HK-2 (cell line): Measurements from ENCODE around the gene GABRA4.
A peak's percentile ranks its signal among the peaks of the same experiment; 100 is the strongest.

Experiments
- DNase-seq: peaks from one replicate; pipeline ENCODE4 v3.0.0-alpha.2; 2018; ENCODE audit not compliant: unreplicated experiment

Gene GABRA4

GRCh38 chr4:46931981-46932380 lies 61.4 kb downstream of the GABRA4 start:
- peak; percentile 1 for DNase-seq

- no peak for DNase-seq
Measured at GRCh38 chr4:46930891-46931290, 62.5 kb downstream of the GABRA4 start.

GRCh38 chr4:46927201-46927600 lies 66.2 kb downstream of the GABRA4 start:
- DNase-seq: no peak

GRCh38 chr4:46924789-46925529 lies 68.4 kb downstream of the GABRA4 start:
- DNase-seq: no peak

- no peak for DNase-seq
Measured at GRCh38 chr4:46922205-46922604, 71.2 kb downstream of the GABRA4 start.

- DNase-seq: no peak
Measured at GRCh38 chr4:46909078-46909477, 84.3 kb downstream of the GABRA4 start, which contains the start of gene COX7B2. Gene COX7B2, minus strand, starts transcription at chr4:46909245. Its CDS starts 174,053 bp downstream, at chr4:46735192.

GRCh38 chr4:46908148-46908547 lies 85.2 kb downstream of the GABRA4 start:
- no peak for DNase-seq

GRCh38 chr4:46900082-46900481 lies 93.3 kb downstream of the GABRA4 start:
- DNase-seq: no peak

- no peak for DNase-seq
Measured at GRCh38 chr4:46894826-46895225, 98.6 kb downstream of the GABRA4 start.

GRCh38 chr4:46890056-46890455 lies 103.3 kb downstream of the GABRA4 start:
- DNase-seq: no peak

GRCh38 chr4:46889410-46889809 lies 104.0 kb downstream of the GABRA4 start:
- DNase-seq: no peak

- no peak for DNase-seq
Measured at GRCh38 chr4:46886711-46887110, 106.7 kb downstream of the GABRA4 start.

- DNase-seq: no peak
Measured at GRCh38 chr4:46878641-46879040, 114.7 kb downstream of the GABRA4 start.

- no peak for DNase-seq
Measured at GRCh38 chr4:46874811-46875210, 118.6 kb downstream of the GABRA4 start.

GRCh38 chr4:46870411-46870810 lies 123.0 kb downstream of the GABRA4 start:
- DNase-seq: no peak
